Neural progenitor cell (in vitro differentiated cells): ENCODE results near the gene NAA10. TPM values are rescaled to one million over a fixed set of nuclear protein-coding genes. Genes with fewer than 3 reads are reported as not detected.
A peak's percentile ranks its signal among the peaks of the same experiment; 100 is the strongest.

Experiments used
- DNase-seq: peaks from one replicate; pipeline ENCODE4 v3.0.0-alpha.2; 2016; ENCODE audit warnings: low spot score
- H2AFZ ChIP-seq: fragments of 200-600 bp; sonication (generic); replicated peaks from 2 replicates; pipeline ENCODE4 v1.6.1; 2016; ENCODE audit warnings: antibody characterized with exemption
- H3F3A ChIP-seq: fragments of 200-600 bp; sonication (generic); 2 replicates; pipeline ENCODE4 v1.6.1; 2016; ENCODE audit warnings: antibody characterized with exemption, low read depth
- H3K27ac ChIP-seq: fragments of 200-600 bp; sonication (generic); 2 replicates; pipeline ENCODE4 v1.5.1; 2016; ENCODE audit warnings: mild to moderate bottlenecking
- H3K27me3 ChIP-seq: fragments of 200-600 bp; sonication (generic); 2 replicates; pipeline ENCODE4 v1.6.1; 2016; ENCODE audit warnings: mild to moderate bottlenecking, moderate library complexity
- H3K36me3 ChIP-seq: fragments of 200-600 bp; sonication (generic); 2 replicates; pipeline ENCODE4 v1.5.1; 2016
- H3K4me1 ChIP-seq: fragments of 200-600 bp; sonication (generic); 2 replicates; pipeline ENCODE4 v1.6.1; 2016; ENCODE audit warnings: mixed run types
- H3K4me2 ChIP-seq: fragments of 200-600 bp; sonication (generic); 2 replicates; pipeline ENCODE4 v1.6.1; 2016
- H3K4me3 ChIP-seq: fragments of 200-600 bp; sonication (generic); 2 replicates; pipeline ENCODE4 v1.5.1; 2016
- H3K79me2 ChIP-seq: fragments of 200-600 bp; sonication (generic); 2 replicates; pipeline ENCODE4 v1.6.1; 2016; ENCODE audit warnings: low read depth
- H3K9ac ChIP-seq: fragments of 200-600 bp; sonication (generic); 2 replicates; pipeline ENCODE4 v1.6.1; 2016
- H3K9me3 ChIP-seq: fragments of 200-600 bp; sonication (generic); 2 replicates; pipeline ENCODE4 v1.5.1; 2016; ENCODE audit warnings: low read depth
- H4K20me1 ChIP-seq: fragments of 200-600 bp; sonication (generic); 2 replicates; pipeline ENCODE4 v1.6.1; 2016; ENCODE audit warnings: low read depth
- H3K27ac Mint-ChIP-seq: 3 replicates; pipeline ENCODE4 v1.8.0; 2021; ENCODE audit warnings: mixed read lengths
- H3K27me3 Mint-ChIP-seq: 2 replicates; pipeline ENCODE4 v1.8.0; 2022; ENCODE audit warnings: low read depth, mild to moderate bottlenecking, inconsistent platforms, moderate library complexity, mixed read lengths; ENCODE audit not compliant: insufficient read depth
- H3K36me3 Mint-ChIP-seq: 3 replicates; pipeline ENCODE4 v1.8.0; 2021; ENCODE audit warnings: mixed read lengths
- H3K4me1 Mint-ChIP-seq: 3 replicates; pipeline ENCODE4 v1.8.0; 2021; ENCODE audit warnings: mixed read lengths
- H3K4me3 Mint-ChIP-seq: 3 replicates; pipeline ENCODE4 v1.8.0; 2021; ENCODE audit warnings: mild to moderate bottlenecking, moderate library complexity, mixed read lengths
- H3K9me3 Mint-ChIP-seq: 3 replicates; pipeline ENCODE4 v1.8.0; 2020; ENCODE audit warnings: mixed read lengths
- EZH2 ChIP-seq: fragments of 200-600 bp; sonication (generic); IDR thresholded peaks from 2 replicates; pipeline ENCODE4 v1.6.1; 2017; ENCODE audit warnings: antibody characterized with exemption, mild to moderate bottlenecking, moderate library complexity
- EZH2phosphoT487 ChIP-seq: fragments of 200-600 bp; sonication (generic); IDR thresholded peaks from 2 replicates; pipeline ENCODE4 v1.6.1; 2017; ENCODE audit warnings: antibody characterized with exemption
- total RNA-seq: library from RNA; depleted of rRNA; stranded (reverse); fragments of >200 nt; gene quantifications from 2 replicates; pipeline ENCODE4 v1.2.3, GENCODE V29; 2015; ENCODE audit warnings: low replicate concordance
- TF ChIP-seq, protein P1 (sequence below): fragments of 200-600 bp; sonication (generic); IDR thresholded peaks from 2 replicates; pipeline ENCODE4 v1.5.1; 2017; ENCODE audit warnings: antibody characterized with exemption, mild to moderate bottlenecking

NAA10 gene
- total RNA-seq, 1 donor from 2014 or later = 55.5 TPM

DNA sequence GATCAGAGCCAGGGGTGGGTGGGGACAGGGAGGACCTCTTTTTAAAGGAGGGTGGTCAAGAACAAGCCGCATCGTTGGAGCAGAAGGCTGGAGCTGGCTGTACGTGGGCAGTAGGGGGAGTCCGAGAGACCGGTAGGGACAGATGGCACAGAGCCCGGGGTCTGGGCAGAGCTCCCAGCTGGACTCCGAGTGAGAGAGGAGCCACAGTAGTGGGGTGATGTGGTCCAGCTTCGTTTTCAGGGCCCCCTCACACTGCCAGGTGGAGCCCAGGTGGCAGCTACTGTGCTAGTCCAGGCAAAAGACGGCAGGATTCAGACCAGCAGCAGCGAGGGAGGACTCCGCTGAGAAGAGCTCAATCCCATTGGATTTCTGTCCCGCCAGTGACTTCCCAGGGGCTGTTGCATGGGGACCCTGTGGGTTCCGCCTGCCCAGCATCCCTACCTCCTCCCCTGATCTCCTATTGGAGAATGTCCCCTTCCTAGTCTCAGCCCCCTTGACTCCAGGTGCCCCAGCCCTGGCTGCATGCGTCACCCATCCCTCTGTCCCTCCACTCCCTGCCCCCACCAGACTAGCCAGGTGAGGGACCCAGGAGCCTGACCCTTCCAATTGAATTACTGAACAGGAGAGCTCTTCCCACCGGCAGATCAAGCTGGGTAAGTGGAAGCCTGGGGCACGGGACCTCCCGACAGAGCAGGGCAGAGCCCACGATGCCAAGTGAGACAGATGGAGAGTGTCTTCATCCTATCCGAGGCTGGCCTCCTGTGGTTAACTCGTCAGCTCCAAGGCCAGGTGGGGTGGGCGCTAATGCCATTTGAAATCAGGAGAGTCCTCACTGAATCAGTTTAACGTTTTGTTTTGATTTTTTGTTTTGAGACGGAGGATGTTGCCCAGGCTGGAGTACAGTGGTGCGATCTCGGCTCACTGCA lies 11.6 kb downstream of the NAA10 start:
- Mint-ChIP-seq H3K9me3 (peaks cover 20% of the 10 kb centered on the region), H3K4me3 (peak overlapping the region; percentile 9), H3K27ac (no peak overlapping the region), H3K27me3 (peaks cover 6% of the 10 kb centered on the region), H3K4me1 (peaks cover 20% of the 10 kb centered on the region), H3K36me3 (no peaks in the 10 kb centered on the region)
- Histone ChIP-seq H4K20me1 (no peaks in the 10 kb centered on the region), H3K36me3 (no peaks in the 10 kb centered on the region), H3K27ac (no peak overlapping the region), H3K9ac (no peak overlapping the region), H3K79me2 (no peaks in the 10 kb centered on the region), H3K4me3 (no peak overlapping the region), H2AFZ (no peak overlapping the region), H3K27me3 (peaks cover 10% of the 10 kb centered on the region), H3K4me2 (no peak overlapping the region), H3F3A (peaks cover 17% of the 10 kb centered on the region), H3K9me3 (no peaks in the 10 kb centered on the region), H3K4me1 (peaks cover 8% of the 10 kb centered on the region)
- peak; percentile 41 for DNase-seq
- TF ChIP-seq EZH2phosphoT487 = no peak
- TF ChIP-seq, protein P1, sequence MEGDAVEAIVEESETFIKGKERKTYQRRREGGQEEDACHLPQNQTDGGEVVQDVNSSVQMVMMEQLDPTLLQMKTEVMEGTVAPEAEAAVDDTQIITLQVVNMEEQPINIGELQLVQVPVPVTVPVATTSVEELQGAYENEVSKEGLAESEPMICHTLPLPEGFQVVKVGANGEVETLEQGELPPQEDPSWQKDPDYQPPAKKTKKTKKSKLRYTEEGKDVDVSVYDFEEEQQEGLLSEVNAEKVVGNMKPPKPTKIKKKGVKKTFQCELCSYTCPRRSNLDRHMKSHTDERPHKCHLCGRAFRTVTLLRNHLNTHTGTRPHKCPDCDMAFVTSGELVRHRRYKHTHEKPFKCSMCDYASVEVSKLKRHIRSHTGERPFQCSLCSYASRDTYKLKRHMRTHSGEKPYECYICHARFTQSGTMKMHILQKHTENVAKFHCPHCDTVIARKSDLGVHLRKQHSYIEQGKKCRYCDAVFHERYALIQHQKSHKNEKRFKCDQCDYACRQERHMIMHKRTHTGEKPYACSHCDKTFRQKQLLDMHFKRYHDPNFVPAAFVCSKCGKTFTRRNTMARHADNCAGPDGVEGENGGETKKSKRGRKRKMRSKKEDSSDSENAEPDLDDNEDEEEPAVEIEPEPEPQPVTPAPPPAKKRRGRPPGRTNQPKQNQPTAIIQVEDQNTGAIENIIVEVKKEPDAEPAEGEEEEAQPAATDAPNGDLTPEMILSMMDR = peak; percentile 38

DNA sequence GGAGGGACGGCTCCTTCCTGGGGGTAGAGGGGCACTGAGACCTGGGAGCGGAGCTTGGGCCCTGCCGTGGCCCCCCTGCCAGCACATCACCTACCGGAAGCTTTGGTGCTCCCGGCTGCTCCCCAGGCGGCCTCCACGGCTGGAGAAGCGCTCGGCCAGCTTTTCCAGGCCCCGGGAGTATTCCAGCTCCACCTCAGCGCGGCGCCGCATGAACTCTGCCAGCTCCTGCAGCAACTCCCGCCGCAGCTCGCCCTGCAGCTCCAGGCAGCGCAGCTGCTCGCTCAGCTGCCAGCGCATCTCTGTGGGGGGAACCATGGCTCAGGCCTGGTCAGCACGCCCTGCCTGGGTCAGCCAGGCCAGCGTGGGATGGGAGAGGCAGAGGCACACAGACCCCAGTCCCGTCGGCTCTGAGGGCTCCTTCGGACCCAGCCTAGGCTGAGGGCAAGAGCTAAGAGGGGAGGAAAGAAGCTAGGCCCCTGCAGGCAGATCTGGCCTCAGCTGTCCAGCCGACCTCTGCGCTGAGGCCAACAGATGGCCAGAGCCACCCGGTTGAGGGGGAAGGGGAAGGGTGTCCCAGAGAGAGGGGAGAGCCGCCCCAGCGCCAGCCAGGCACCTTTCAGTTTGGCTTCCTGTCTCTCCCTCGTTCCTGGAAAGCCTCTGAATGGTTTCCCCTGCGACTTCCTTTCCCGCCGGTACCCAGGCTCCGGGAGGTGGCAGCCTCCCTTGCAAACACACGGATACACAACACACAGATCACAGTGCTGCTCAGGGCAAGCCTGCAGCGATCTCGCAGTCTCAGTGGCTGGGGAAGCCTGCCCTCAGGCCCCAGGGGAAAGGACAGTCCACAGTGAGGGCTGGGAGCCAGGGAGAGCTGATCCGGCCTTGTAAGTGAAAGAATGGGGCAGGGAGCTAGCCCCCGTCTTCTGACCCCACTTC lies 13.1 kb downstream of the NAA10 start:
- Mint-ChIP-seq H3K9me3 (peaks cover 23% of the 10 kb centered on the region), H3K4me3 (no peak overlapping the region), H3K36me3 (no peaks in the 10 kb centered on the region), H3K4me1 (peaks cover 17% of the 10 kb centered on the region), H3K27me3 (peaks cover 3% of the 10 kb centered on the region), H3K27ac (no peak overlapping the region)
- Histone ChIP-seq H3K4me1 (peaks cover 6% of the 10 kb centered on the region), H3K9me3 (no peaks in the 10 kb centered on the region), H3K27me3 (peaks cover 10% of the 10 kb centered on the region), H2AFZ (no peak overlapping the region), H3K36me3 (no peaks in the 10 kb centered on the region), H3K9ac (no peak overlapping the region), H4K20me1 (no peaks in the 10 kb centered on the region), H3F3A (peaks cover 5% of the 10 kb centered on the region), H3K27ac (no peak overlapping the region), H3K4me2 (no peak overlapping the region), H3K79me2 (no peaks in the 10 kb centered on the region), H3K4me3 (no peak overlapping the region)
- no peak for DNase-seq
- TF ChIP-seq EZH2phosphoT487 (no peak), EZH2 (no peak)
- TF ChIP-seq, protein P1 = no peak

DNA sequence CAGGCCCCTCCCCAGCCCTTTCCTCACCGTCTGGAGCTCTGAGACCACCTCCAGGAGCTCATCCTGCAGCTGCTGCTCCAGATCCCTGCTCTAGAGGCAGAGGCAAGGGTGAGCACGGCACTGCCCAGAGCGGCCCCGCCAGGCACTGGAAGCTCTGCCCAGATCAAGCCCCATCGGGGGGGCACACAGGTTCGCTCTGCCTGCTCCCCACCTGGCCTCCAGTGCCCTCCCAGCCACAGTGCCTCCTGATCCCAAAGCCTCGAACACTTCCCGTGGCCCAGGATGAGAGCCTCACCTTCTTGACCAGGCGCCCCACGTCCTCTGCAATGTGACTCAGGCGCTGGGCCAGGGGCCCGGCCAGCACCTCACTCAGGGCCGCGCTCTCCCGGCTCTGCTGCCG lies 13.8 kb downstream of the NAA10 start:
- Mint-ChIP-seq H3K9me3 (peaks cover 26% of the 10 kb centered on the region), H3K4me3 (no peak overlapping the region), H3K4me1 (peaks cover 17% of the 10 kb centered on the region), H3K27ac (no peak overlapping the region), H3K36me3 (no peaks in the 10 kb centered on the region), H3K27me3 (peaks cover 3% of the 10 kb centered on the region)
- no peaks in the 10 kb centered on the region for H3K79me2 ChIP-seq
- no peaks in the 10 kb centered on the region for H4K20me1 ChIP-seq
- TF ChIP-seq EZH2 (no peak), EZH2phosphoT487 (no peak)
- TF ChIP-seq, protein P1 = no peak
- H3K36me3 ChIP-seq = no peaks in the 10 kb centered on the region
- no peak overlapping the region for H3K4me2 ChIP-seq
- no peak for DNase-seq
- H3F3A ChIP-seq = no peaks in the 10 kb centered on the region
- H2AFZ ChIP-seq = no peak overlapping the region
- H3K4me1 ChIP-seq = no peaks in the 10 kb centered on the region
- no peak overlapping the region for H3K27ac ChIP-seq
- H3K9me3 ChIP-seq = no peaks in the 10 kb centered on the region
- H3K9ac ChIP-seq = no peak overlapping the region
- H3K4me3 ChIP-seq = no peak overlapping the region
- H3K27me3 ChIP-seq = peaks cover 10% of the 10 kb centered on the region
